Activated T-helper 17 cell treated with anti-CD3 and anti-CD28 coated beads, Interleukin-2, amount 50 U/mL, for 72 hours (primary cell): ENCODE measurements around the gene CPXM1. TPM values are rescaled to one million over a fixed set of nuclear protein-coding genes. Genes with fewer than 3 reads are reported as not detected.
A peak's percentile ranks its signal among the peaks of the same experiment; 100 is the strongest.

ENCODE experiments used
- ATAC-seq: fragments of 150-1000 bp; cut with Tn5 transposase; replicated peaks from 2 replicates; pipeline ENCODE4 v1.10.0; 2021; ENCODE audit warnings: mild to moderate bottlenecking, moderate library complexity
- H3K27ac Mint-ChIP-seq: one replicate; pipeline ENCODE4 v1.8.0; 2022; ENCODE audit warnings: mixed read lengths
- H3K27me3 Mint-ChIP-seq: one replicate; pipeline ENCODE4 v1.8.0; 2022; ENCODE audit warnings: mixed read lengths
- H3K36me3 Mint-ChIP-seq: one replicate; pipeline ENCODE4 v1.8.0; 2022; ENCODE audit warnings: low read depth, mild to moderate bottlenecking, mixed read lengths
- H3K4me1 Mint-ChIP-seq: one replicate; pipeline ENCODE4 v1.8.0; 2022; ENCODE audit warnings: mixed read lengths
- H3K4me3 Mint-ChIP-seq: one replicate; pipeline ENCODE4 v1.8.0; 2022; ENCODE audit warnings: mild to moderate bottlenecking, mixed read lengths
- H3K9me3 Mint-ChIP-seq: one replicate; pipeline ENCODE4 v1.8.0; 2022; ENCODE audit warnings: mixed read lengths
- total RNA-seq, 2 donors: library from RNA; stranded (reverse); gene quantifications; one replicate each; pipeline ENCODE4 v1.2.3, GENCODE V29; 2022

The CPXM1 gene
- total RNA-seq, 2 donors from 2014 or later, result 0.63 to 0.69 TPM

DNA sequence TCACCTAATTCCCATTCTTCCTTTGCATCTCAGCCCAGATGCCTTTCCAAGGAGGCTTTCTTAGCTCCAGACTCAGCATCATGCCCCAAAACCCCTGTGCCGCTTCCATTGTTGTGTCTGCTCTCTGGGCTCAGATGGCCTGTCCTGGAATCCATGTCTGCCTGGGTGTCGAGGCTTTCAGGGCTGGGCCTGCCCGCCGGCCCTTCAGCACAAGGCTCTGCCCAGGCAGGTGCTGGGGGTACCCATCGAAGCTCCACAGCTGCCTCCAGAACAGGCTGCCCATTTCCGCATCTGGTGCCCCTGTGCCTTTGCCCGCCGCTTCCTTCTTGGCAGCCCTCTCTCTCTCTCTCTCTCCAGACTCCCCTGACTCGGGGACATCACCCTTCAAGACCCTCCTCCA lies 1.2 kb downstream of the CPXM1 start:
- Mint-ChIP-seq H3K9me3 (no peaks in the 10 kb centered on the region), H3K4me3 (peak overlapping the region; percentile 85), H3K27me3 (peaks cover 51% of the 10 kb centered on the region), H3K36me3 (no peaks in the 10 kb centered on the region), H3K27ac (peak overlapping the region; percentile 35), H3K4me1 (peaks cover 21% of the 10 kb centered on the region)
- ATAC-seq, result no peak

DNA sequence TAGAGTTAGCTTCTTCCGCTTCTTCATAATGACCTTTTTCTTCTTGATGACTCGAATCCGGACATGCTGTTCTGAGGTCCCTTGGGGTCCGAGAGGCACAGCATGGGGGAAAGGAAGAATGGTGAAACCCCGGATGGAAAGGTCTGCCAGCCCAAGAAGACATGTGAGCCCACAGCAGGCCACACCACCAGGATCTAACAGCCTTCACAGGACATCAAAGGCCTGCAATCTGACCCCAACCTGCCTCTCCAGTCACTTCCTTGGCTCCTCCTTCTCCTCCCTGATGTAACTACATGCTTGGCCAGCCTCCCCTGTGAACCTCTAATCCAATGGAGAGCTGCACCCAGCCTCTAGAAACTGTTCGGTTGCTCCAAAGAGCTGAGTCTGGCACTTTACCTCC lies 1.6 kb downstream of the CPXM1 start:
- peaks cover 46% of the 10 kb centered on the region for H3K27me3 Mint-ChIP-seq
- H3K4me1 Mint-ChIP-seq, result peaks cover 21% of the 10 kb centered on the region
- H3K9me3 Mint-ChIP-seq, result no peaks in the 10 kb centered on the region
- H3K36me3 Mint-ChIP-seq, result no peaks in the 10 kb centered on the region
- no peak for ATAC-seq
- H3K4me3 Mint-ChIP-seq, result peak overlapping the region; percentile 85
- no peak overlapping the region for H3K27ac Mint-ChIP-seq

DNA sequence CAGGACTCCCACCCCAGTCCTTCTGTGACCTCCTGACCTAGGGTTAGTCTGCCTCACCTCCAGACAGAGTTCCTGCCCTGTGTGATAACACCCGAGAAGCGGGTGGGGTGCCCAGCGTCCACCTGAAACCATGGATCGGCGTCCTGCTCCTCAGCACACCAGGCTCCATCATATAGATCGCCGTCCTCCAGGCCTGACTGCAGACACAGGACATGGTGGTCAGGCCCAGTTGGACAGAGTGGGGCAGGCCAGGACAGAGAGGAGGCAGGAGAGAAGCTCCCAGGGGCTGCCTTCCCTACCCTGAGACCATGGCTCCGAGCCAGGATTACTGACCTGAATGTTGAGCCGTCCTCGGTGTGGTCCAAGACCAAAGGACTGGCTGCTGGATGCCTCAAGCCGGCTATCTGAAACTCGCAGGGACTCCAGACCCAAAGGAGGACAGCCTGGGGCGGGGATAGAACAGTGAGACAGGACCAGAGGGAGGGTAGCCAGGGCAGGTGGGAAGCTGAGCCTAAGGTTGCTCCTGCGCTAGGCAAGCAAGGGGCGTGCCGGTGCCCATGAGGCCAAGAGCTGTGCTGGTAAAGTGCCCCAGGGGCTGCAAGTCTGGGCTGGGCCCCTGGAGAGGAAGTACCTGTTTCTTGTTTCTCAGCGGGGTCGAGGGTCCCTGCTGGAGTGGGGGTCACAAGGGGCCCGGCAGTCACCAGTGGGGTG lies 2.2 kb downstream of the CPXM1 start:
- Mint-ChIP-seq H3K4me3 (no peak overlapping the region), H3K9me3 (no peaks in the 10 kb centered on the region), H3K27me3 (peaks cover 48% of the 10 kb centered on the region), H3K27ac (no peak overlapping the region), H3K4me1 (peaks cover 21% of the 10 kb centered on the region), H3K36me3 (no peaks in the 10 kb centered on the region)
- ATAC-seq, result no peak

DNA sequence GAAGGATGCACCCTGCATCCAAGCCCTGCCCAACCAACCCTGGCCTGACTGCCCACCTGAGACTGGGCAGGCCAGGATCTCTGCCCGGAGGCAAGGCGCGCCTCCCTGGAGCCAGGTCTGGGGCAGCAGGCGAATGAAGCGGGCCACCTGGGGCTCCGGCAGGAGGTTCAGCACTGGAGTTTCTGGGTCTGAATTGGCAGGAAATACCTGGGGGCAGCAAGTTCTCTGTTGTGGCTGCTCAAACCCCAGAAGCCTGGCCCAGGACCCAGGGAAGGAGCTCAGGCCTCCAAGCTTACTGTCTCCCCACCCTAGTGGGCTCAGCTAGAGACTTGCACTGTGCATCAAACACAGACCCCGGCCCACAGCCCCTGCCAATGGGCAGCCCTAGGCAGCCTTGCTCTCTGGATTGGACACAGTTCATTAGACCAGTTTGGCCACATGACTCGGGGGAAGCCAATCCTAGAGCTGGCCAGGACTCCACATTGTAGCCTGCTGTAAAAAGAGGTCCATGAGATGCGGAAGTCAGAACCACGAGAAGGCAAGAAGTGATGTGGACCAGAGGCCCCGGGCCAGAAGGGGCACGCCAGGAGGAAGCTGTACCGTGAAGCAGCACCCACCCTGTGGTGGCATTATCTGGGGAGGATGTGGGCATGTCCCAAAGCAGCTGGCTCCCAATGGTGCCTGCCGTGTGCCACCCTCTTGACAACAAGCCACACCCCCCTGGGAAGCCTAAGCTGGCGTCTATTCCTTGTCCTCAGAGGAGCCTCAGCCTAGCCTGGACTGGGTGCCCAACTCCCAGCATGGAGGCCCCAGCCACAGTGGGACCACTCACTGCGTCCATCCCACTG lies 3.1 kb downstream of the CPXM1 start:
- no peak overlapping the region for H3K4me3 Mint-ChIP-seq
- no peak overlapping the region for H3K27ac Mint-ChIP-seq
- peaks cover 21% of the 10 kb centered on the region for H3K4me1 Mint-ChIP-seq
- no peaks in the 10 kb centered on the region for H3K36me3 Mint-ChIP-seq
- no peaks in the 10 kb centered on the region for H3K9me3 Mint-ChIP-seq
- no peak for ATAC-seq
- peaks cover 46% of the 10 kb centered on the region for H3K27me3 Mint-ChIP-seq

- no peak for ATAC-seq
- Mint-ChIP-seq H3K4me1 (peaks cover 19% of the 10 kb centered on the region), H3K27ac (no peak overlapping the region), H3K9me3 (no peaks in the 10 kb centered on the region), H3K27me3 (peaks cover 44% of the 10 kb centered on the region), H3K36me3 (no peaks in the 10 kb centered on the region), H3K4me3 (no peak overlapping the region)
These were observed 4.3 kb downstream of the CPXM1 start for GRCh38 chr20:2796011-2796660.

DNA sequence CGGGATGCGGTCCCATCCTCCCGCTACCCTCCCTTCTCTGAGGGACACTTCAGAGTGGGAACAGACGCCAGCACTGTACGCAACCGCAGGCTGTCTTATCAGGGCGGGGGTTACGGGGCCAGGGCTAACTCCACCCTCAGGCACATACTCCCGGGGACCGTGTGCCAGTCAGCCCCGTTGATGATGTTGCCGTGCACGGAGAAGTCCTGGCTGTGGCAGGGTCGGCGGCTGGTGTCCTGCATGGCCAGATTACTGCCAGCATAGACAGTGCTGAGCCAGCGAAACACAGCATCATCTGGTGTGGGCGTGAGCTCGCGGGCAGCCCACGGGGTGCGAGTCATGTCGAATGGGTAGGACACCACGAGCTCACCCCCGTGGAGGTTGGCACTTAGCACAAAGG lies 5.0 kb downstream of the CPXM1 start:
- H3K27ac Mint-ChIP-seq, result no peak overlapping the region
- H3K9me3 Mint-ChIP-seq, result no peaks in the 10 kb centered on the region
- ATAC-seq, result no peak
- peaks cover 13% of the 10 kb centered on the region for H3K4me1 Mint-ChIP-seq
- no peak overlapping the region for H3K4me3 Mint-ChIP-seq
- H3K36me3 Mint-ChIP-seq, result no peaks in the 10 kb centered on the region
- H3K27me3 Mint-ChIP-seq, result peaks cover 42% of the 10 kb centered on the region

- Mint-ChIP-seq H3K36me3 (no peaks in the 10 kb centered on the region), H3K27me3 (peaks cover 44% of the 10 kb centered on the region), H3K27ac (no peak overlapping the region), H3K4me3 (no peak overlapping the region), H3K9me3 (no peaks in the 10 kb centered on the region), H3K4me1 (peaks cover 11% of the 10 kb centered on the region)
- no peak for ATAC-seq
These were observed 5.5 kb downstream of the CPXM1 start for GRCh38 chr20:2794866-2795447.

DNA sequence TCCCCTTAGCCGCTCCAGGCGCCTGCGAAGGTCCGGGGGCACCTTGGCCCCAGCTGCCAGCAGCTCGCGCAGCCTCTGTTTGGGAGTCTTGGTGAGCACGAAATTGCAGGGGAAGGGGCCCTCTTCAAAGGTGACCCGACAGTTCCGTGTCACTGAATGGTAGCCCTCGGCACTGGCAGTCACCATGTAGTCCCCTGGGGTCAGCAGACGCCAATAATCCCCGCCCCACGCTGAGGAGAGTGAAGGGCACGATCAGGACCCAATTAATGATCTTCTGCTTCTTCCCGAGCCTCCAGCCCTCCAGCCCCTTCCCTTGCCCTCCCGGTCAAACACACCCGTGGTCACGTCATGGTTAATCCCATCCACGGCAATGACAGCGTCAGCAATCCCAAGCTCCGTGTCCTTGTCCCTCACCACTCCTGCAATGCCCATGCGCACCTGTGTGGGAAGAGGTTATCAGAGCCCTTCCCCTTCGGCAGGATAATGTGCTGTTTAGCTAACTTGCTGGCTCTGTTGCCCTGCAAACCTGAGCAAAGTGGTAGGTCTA lies 6.2 kb downstream of the CPXM1 start:
- peaks cover 38% of the 10 kb centered on the region for H3K27me3 Mint-ChIP-seq
- H3K27ac Mint-ChIP-seq, result no peak overlapping the region
- H3K4me1 Mint-ChIP-seq, result peaks cover 4% of the 10 kb centered on the region
- H3K4me3 Mint-ChIP-seq, result no peak overlapping the region
- no peaks in the 10 kb centered on the region for H3K36me3 Mint-ChIP-seq
- H3K9me3 Mint-ChIP-seq, result no peaks in the 10 kb centered on the region
- no peak for ATAC-seq

DNA sequence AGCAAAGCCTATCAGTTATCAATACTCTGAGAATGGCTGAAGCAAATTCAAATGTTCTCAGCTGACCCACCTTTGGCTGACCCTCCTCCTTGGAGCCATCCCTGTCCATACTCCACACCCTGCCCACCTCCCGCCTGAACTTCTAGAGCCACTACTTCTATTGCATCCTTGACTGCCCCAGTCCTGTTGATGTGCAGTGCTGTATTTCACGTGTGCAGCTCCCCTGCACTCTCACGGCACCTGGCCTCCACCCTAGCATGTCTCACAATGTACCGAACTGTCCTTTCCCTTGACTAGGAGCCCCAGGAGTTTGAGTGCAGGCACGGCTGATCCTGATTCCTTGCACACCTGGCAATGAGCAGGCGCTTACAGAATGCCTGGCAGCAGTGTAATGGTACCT lies 7.0 kb downstream of the CPXM1 start:
- H3K36me3 Mint-ChIP-seq, result no peaks in the 10 kb centered on the region
- no peak overlapping the region for H3K4me3 Mint-ChIP-seq
- no peaks in the 10 kb centered on the region for H3K9me3 Mint-ChIP-seq
- no peak for ATAC-seq
- H3K27me3 Mint-ChIP-seq, result peaks cover 39% of the 10 kb centered on the region
- no peaks in the 10 kb centered on the region for H3K4me1 Mint-ChIP-seq
- H3K27ac Mint-ChIP-seq, result no peak overlapping the region

- H3K36me3 Mint-ChIP-seq, result no peaks in the 10 kb centered on the region
- H3K4me3 Mint-ChIP-seq, result no peak overlapping the region
- no peak overlapping the region for H3K27ac Mint-ChIP-seq
- no peaks in the 10 kb centered on the region for H3K4me1 Mint-ChIP-seq
- no peaks in the 10 kb centered on the region for H3K9me3 Mint-ChIP-seq
- H3K27me3 Mint-ChIP-seq, result peaks cover 33% of the 10 kb centered on the region
- ATAC-seq, result peak; percentile 55
These were observed 16.4 kb downstream of the CPXM1 start for GRCh38 chr20:2783908-2784566.

DNA sequence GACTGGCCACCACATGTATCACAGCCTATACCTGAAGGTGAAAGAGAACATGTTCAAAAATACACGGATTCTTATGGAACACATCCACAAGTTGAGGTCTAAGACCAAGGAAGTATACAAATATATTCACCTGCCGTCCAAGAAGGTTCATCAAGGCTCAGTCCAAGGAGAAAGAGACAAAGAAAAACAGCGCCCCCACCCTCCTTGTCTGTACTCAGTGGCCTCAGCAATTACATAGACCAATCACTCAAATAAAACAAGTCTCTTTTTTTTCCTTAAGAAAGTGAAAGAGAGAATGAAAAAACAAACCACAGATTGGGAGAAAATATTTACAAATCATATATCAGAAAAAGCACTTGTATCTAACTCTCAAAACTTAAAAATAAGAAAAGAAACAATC lies 19.5 kb downstream of the CPXM1 start:
- Mint-ChIP-seq H3K36me3 (no peaks in the 10 kb centered on the region), H3K4me3 (no peak overlapping the region), H3K27me3 (peaks cover 19% of the 10 kb centered on the region), H3K27ac (no peak overlapping the region), H3K4me1 (no peaks in the 10 kb centered on the region), H3K9me3 (no peaks in the 10 kb centered on the region)
- no peak for ATAC-seq

DNA sequence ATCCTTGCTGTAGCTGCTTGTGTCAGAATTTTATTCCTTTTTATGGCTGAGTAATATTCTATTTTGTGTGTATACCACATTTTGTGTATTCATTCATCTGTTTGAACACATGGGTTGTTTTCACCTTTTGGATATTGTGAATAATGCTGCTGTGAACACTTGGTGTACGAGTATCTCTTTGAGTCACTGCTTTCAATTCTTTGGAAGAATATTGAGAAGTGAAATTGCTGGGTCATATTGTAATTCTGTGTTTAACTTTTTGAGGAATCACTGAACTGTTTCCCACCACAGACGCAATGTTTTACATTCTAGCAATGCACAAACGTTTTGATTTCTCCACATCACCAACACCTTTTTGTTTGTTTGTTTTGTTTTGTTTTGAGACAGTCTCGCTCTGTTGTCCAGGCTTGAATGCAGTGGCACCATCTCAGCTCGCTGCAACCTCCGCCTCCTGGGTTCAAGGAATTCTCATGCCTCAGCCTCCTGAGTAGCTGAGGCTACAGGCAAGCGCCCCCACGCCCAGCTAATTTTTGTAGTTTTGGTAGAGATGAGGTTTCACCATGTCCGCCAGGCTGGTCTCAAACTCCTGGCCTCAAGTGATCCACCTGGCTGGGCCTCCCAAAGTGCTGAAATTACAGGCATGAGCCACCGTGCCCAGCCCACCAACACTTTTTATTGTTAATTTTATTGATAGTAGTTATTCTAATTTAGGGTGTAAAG lies 21.7 kb downstream of the CPXM1 start:
- H3K36me3 Mint-ChIP-seq, result no peaks in the 10 kb centered on the region
- H3K4me1 Mint-ChIP-seq, result no peaks in the 10 kb centered on the region
- no peak overlapping the region for H3K27ac Mint-ChIP-seq
- ATAC-seq, result peak; percentile 46
- H3K4me3 Mint-ChIP-seq, result no peak overlapping the region
- no peaks in the 10 kb centered on the region for H3K9me3 Mint-ChIP-seq
- peaks cover 19% of the 10 kb centered on the region for H3K27me3 Mint-ChIP-seq

- Mint-ChIP-seq H3K4me1 (no peaks in the 10 kb centered on the region), H3K9me3 (no peaks in the 10 kb centered on the region), H3K27me3 (peaks cover 5% of the 10 kb centered on the region), H3K36me3 (no peaks in the 10 kb centered on the region), H3K4me3 (no peak overlapping the region), H3K27ac (no peak overlapping the region)
- ATAC-seq, result no peak
These were observed 25.3 kb downstream of the CPXM1 start for GRCh38 chr20:2775139-2775538.
